HPDE6-E6E7 (cell line): Measurements from ENCODE around the gene SCMH1.
"Not testable (repeated sequence)": the region's sequence is repeated elsewhere in the genome, so short reads cannot be mapped to it uniquely, and the experiment has no call there.

Source experiments
- DNase-seq: peaks from one replicate; pipeline ENCODE4 v3.0.0; 2011; ENCODE audit warnings: missing footprints; ENCODE audit errors: extremely low spot score

The SCMH1 gene

GRCh38 chr1:41249319-41249718, 7.2 kb upstream of the SCMH1 start:
- DNase-seq, result no peak

- no peak for DNase-seq
Observed at GRCh38 chr1:41246568-41246967, 4.5 kb upstream of the SCMH1 start.

GRCh38 chr1:41245659-41246058, 3.6 kb upstream of the SCMH1 start:
- DNase-seq, result no peak

GRCh38 chr1:41243079-41243385, 926 bp upstream of the SCMH1 start:
- no peak for DNase-seq

GRCh38 chr1:41242342-41243078, 404 bp upstream of the SCMH1 start:
- no peak for DNase-seq

GRCh38 chr1:41241354-41241748, 755 bp downstream of the SCMH1 start:
- DNase-seq, result peak; percentile 42

- no peak for DNase-seq
Observed at GRCh38 chr1:41240781-41241353, 1.2 kb downstream of the SCMH1 start.

GRCh38 chr1:41239988-41240610, 2.0 kb downstream of the SCMH1 start:
- no peak for DNase-seq

GRCh38 chr1:41238311-41238988, 3.7 kb downstream of the SCMH1 start:
- no peak for DNase-seq

GRCh38 chr1:41236781-41237180, 5.3 kb downstream of the SCMH1 start:
- DNase-seq, result no peak

GRCh38 chr1:41235893-41236292, 6.2 kb downstream of the SCMH1 start:
- no peak for DNase-seq

- DNase-seq, result no peak
Observed at GRCh38 chr1:41233708-41234107, 8.4 kb downstream of the SCMH1 start.

GRCh38 chr1:41232305-41232704, 9.8 kb downstream of the SCMH1 start:
- DNase-seq, result no peak

- DNase-seq, result no peak
Observed at GRCh38 chr1:41230656-41231055, 11.4 kb downstream of the SCMH1 start.

- DNase-seq, result not testable (repeated sequence)
Observed at GRCh38 chr1:41229219-41229618, 12.9 kb downstream of the SCMH1 start.

GRCh38 chr1:41226815-41227434, 15.2 kb downstream of the SCMH1 start:
- DNase-seq, result no peak

- no peak for DNase-seq
Observed at GRCh38 chr1:41225495-41225894, 16.6 kb downstream of the SCMH1 start.

GRCh38 chr1:41222496-41222895, 19.6 kb downstream of the SCMH1 start:
- DNase-seq, result no peak

GRCh38 chr1:41221995-41222394, 20.1 kb downstream of the SCMH1 start:
- DNase-seq, result no peak

- DNase-seq, result no peak
Observed at GRCh38 chr1:41218152-41218551, 24.0 kb downstream of the SCMH1 start.

- DNase-seq, result no peak
Observed at GRCh38 chr1:41217441-41217840, 24.7 kb downstream of the SCMH1 start.

GRCh38 chr1:41215623-41216022, 26.5 kb downstream of the SCMH1 start:
- DNase-seq, result no peak
